Measurements from ENCODE around the gene CBX4.

The CBX4 gene

DNA sequence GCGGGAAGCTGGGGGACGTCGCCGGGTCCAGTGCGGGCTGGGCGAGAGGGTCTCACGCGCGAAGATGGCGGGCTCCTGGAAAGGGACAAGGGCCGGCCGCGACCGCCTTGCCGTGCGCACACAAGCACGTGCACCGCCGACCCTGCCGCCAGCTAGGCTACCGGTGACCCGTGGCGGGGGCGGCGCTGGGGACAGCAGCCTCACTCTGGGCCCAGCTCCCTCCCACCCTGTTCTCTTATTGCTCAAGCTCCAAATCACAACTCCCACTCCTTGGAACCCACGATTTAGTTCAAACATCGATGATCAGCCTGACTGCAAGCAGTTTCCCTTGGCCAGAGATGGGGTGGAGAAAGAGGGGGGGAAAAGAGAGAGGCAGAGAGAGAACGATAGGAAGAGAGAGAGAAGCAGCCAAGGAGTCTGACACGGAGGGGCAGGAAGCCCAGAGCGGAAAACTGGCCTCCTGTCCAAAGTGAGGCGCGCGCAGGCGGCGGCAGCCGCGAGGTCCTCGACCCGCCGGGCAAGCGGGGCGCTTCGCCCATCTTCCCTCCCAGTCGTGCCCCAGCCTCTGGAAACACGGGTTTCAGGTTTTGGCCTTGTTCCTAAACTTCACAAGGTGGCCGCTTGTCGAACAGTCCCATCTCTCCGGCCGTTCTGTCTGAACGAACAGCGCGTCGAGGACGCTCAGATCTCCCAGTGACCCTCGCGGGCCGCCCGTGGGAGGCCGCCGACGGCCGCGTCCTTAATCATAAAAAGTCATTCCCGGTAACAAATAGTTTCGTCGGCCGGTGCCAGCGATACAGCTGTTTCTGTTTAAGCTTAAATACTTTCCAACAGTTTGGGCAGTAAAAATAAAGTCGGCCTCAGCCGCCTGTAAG, 40.7 kb downstream of the CBX4 start:
- DNase-seq, result no peak

DNA sequence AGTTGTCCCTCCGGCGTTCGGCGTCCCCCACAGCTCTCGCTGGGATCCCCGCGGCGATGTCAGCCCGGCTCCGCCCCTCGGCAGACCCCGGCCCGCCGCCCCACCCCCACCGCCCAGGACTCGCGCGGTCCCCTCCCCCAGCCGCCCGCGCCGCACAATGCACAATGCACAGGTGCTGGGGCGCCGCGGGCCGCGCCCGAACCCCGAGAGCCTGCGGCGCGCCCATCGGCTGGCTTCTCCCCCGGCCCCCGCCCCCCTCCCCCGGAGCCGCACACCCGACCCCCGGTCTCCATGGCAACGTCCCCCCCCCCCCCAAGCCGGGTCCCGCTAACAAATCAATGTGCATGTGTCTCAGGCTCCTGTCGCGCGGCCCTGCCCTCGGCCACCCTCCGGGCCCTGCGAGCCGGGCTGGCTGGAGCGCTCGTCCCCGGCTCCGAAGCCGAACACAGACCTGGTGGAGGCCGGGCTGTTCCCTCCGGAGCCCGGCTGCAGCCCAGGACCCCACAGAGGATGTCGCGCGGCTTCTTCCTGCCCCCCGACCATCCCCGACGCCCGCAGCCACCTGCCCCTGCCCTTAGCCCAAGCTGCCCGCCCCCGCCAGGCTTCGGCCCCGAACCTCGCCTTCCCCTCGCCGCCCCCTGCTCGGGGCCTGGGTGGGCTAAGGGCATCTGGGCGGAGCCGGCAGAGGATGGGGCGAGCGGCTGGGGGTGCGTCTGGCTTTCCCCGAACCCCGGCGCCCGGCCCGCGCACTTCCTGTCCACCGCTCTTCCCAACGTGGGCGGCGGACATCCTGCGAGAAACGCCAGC, 41.5 kb downstream of the CBX4 start:
- DNase-seq, result no peak

DNA sequence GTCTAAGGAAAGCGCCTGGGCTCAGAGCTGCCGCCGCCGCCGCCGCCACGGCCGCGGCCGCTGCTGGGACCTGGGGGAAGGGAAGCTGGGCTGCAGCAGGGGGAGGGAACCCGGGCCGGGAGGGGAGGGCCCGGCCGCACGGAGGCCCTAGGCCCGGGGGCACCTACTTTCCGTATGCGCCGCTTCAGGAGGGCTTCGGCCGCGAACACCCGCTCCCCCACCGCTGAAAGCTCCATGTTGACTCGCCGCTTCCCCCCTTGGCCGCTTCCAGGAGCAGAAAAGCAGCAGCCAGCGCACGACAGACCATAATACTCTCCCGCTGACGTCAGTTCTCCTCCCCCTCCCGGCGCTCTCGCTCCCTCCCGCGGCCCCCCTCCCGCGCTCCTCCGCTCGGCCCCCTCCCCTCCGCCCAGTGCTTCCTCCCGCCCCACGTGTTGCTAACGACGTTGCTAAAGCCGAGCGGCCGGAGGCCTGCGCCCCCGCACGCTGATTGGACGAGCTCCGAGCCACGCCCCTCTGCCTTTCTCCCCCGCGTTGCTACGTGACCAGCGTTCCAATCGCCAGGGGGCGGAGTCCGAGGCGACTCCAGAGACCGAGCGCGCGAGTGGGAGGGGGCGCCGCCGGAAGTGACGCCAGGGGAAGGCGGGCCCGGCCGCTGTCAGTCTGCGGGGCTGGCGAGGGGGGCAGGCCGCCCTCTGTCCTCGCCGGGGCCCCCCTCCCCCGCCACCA, 42.3 kb downstream of the CBX4 start, which contains the start of gene CBX8:
TSS of gene CBX8 (minus strand) at position 315 of the 729 bp plus-strand sequence. CDS start at position 236, 79 bp downstream.
- DNase-seq, result peak; percentile 100

DNA sequence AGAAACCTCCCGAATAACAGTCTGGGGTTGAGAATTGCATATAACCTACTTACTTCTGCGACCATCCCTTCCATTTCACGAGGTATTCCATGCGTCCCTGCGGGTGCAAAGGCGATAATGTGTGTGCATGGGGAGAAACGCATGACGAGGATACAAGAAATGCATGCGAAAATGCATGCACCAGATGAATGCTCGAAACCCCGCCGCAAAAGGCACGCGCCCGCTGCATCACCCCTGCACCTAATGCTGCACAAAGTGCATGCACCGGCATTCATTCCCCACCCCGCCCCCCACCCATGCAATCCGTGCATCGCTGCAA, 42.8 kb downstream of the CBX4 start:
- no peak for DNase-seq

DNA sequence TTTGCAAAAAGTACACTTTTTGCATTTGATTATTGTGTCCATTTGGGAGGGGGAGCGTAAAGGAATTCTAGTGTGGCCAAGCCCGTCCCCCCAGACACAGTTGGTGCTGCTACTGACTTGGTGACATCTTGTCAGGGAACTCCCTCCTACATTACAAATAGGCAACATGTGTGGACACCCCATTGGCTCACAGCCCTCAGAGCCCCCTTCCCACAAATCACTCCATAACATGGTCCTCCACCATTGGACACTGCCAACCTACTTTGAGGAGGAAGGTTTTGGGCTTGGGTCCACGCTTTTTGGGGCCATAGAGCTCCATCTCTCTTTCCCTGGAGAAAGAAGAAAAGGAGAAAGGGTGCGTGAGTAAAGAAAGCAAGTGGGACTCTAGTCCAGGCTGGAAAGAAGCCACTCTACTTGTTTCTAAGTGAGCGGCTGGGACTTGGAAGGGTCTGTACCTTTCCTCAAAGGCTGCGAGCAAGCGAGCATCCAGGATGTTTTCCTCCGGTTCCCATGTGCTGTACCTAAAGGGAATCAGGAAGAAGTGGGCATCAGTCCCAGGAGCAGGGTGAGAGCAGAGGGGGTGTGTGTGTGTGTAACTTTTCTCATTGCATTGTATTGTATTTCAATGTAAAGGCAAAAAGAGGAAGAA, 43.3 kb downstream of the CBX4 start:
- DNase-seq, result peak; percentile 84 to 86

DNA sequence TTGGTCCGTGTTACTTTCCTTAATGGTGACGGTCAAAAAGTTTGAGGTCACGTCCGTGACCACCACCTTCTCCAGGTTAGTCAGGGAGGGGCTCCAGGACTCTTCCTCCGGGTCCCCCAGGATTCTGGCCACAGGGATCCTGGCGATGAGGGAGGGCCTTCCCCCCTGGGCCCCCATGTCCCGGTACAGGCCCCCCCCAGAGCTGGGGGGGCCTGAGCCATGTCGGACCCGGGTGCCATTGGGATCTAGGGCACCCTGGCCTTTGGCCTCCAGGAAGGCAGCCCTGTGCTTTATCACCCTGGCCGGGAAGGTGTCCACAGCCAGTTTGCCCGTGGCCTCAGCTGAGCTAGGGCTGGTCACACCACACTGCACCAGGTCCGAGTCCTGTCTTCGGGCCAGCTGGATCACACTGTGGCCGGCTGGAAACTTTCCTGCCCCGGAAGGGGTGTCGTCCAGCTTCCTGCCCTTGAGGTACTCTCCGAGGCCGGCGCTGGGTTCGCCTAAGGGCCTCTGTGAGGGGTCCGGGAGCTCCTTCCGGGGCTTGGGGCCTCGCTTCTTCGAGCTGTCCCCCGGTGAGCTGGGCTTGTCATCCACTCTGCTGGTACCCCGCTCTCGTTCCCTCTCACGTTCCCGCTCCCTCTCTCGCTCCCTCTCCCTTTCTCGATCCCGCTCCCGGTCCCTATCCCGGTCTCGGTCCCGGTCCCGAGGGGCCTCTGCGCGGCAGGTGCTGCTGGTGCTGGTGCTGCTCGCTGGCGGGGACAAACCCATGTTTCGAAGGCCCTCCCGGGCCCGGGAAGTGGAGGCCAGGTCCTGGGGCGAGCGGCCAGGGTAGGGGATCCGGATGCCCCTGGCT, 44.4 kb downstream of the CBX4 start:
- no peak for DNase-seq

DNA sequence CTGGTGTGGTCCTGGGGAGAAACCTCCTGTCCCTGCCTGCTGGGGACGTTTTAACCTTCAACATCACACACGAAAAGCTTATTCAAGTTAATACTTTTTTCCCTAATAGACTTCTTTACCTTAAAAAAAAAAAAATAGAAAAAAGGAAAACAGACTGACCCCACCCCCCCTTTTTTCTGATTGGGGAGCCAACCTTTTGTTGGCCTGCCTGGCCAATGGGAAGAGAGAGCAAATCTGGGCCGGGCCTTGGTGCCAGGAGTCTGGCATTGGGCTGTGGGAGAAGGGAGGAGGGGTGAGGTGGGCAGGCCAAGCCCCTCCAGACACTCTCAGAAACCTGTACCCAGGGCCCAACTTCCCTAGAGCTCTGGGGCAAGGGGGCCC, 45.3 kb downstream of the CBX4 start:
- no peak for DNase-seq

DNA sequence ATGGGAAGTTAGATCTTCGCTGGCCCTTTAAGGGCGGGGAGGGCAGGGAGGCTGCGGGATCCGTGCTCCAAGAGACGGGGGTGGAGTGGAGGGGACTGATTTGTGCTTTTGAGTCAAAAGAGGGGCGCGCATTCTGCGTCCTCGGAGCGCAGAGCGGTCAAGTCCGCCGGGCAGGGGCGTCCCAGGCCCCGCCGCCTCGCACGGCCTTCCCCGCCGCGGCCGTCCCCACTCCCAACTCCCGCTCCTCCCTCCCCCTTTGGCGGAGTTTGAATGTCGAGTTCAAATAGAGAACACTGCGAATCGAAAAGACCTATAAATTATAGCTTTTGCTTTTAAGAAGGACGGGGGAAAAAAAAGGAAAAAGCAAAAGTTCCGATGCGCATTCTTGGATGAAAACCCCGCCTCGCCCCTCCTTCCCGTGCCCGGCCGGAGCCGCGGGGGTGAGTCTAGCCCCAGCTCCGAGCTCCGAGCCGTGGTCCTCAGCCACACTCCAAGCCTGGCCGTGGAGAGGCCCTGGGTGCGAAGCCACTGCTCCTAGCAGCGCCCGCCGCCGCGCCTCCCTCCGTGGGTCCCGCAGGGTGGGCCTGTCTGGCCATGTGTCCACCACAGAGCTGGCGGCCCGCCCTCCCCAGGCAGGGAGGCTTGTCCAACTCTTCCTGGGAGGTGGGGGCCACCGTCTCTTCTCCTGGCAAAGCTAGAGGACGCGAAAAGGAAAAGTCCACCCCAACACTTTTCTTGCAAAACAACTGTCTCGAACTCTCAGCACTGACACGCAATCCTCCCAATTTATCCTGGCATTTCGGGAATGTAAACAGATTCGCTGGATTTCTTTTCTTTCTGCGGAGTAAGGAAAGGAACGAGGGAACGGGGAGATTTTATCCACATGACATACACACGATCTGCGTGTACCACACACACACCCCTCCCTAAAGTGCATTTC, 46.0 kb downstream of the CBX4 start:
- no peak for DNase-seq

DNA sequence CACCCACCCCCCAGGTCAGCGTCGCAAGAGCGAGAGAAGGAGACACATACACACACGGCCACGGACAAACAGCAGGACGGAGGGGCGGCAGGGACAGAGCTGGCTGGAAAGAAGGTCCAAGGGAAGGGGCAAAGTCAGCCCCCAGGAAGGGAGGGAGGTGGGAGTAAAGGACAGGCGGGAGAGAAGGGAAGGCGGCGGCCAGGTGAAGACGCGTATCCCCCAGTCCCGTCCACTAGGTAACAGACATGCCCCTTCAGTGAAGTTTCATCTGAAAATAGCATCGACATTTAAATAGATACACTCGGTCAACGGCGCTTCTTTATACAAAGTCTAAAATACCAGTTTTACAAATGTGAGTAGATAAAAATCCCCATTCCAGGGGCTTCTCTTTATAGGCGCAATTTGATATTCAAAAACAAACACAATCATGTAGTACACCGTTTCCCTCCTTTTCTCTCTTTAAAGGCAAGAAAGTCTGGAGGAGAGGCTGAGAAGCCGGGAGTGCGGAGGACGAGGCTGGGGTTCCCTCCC, 46.8 kb downstream of the CBX4 start:
- DNase-seq, result no peak

DNA sequence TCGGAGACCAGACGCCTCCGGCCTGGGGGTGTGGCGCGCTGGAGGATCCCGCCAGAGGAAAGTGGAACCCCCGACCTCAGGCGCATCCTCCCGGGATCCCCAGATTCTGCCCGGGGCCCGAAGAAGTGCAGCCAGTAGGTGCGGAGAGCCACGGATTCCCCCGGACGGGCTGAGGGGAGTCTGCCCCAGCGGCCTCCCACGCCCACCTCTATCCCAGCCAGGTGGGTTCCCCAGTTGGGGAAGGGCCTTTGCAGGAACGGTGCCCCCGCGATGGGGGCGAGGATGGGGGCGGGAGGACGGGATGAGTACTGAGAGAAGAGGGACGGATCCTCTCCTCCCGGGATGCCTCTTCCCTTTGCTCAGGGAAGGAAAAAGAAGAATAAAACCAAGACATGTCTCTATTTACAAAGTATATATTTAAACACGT, 47.5 kb downstream of the CBX4 start:
- no peak for DNase-seq

DNA sequence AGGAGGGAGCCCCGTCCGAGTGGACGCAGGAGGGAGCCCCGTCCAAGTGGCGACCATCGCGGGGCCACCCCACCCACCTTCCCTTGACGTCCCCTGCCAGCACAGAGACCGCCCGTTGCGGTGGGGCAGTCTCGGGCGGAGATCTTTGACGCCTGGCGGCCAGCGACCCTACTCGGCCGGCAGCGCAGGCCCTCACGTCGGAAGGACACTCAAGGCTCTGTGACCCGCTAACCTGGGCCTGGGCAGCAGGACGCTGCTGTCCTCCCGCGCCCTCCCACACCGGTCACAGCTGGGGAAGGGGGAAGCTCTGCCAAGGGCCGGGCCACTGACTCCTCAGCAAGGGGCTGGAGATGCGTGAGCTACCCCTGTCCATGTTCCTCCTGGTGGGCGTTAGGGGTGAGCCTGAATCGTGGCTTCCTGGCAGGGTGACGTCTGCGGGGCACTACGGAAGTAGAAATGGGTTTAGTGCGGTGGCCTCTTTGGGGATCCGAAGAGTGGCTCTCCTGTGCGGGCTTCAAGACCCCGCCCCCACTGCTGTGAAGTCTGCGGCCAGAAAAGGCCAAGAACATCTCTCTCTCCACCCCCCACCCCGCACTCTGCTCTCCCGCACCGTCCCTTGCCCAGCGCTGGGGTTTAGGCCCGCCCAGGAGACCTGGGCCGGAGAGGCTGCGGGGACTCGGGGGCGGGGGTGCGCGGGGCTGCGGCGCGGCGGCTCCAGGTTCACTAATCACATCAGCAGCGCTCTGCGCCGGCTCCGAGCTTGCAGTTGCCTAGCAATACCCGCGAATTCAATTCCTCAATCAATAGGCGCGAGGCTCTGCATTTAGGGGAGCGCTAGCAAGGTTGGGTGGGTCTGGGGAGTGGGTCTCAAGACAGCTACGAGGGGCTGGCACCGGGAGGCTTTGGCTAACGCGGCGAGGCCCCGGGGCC, 48.2 kb downstream of the CBX4 start:
- no peak for DNase-seq

DNA sequence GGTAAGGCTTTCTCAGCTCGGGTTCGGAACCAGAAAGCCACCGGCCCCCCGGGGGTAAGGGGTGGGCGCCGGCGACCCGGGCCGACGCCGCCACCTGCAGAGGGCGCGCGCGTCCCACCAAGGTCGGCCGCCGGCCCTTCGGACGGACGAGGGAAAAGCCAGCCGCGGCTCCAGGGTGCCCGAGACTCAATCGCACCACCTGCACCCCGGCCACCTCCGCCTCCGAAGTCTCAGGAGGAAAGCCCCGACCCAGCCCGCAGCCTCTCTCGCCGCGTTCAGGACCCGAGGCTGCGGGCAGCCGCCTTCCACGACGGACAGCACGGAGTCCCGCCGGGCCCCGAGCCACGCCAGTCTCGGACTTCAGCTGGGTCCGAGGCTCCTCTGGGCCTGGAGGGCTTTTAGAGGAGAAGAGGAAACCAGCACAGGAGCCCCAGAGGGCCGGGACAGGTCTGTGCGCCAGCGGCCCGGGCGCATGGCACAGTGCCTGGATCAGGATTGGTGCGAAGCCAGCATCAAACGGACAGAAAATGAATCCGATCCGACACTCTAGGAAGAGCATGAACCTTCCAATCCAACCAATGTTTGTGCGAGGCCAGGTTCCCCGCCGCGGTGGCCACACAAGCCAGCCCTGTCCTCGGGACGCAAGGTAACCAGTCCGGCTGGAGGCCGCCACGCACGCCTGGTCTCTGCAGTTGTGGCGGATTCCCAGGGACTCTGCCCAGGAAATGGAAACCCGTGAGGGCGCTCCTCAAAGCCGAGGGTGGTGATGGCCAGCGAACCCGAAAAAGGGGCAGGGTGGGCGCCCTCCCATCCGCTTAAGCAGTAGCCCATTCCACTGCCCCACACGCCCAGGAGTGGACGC, 49.1 kb downstream of the CBX4 start:
- DNase-seq, result peak in 1 of 2 experiments; percentile 27

DNA sequence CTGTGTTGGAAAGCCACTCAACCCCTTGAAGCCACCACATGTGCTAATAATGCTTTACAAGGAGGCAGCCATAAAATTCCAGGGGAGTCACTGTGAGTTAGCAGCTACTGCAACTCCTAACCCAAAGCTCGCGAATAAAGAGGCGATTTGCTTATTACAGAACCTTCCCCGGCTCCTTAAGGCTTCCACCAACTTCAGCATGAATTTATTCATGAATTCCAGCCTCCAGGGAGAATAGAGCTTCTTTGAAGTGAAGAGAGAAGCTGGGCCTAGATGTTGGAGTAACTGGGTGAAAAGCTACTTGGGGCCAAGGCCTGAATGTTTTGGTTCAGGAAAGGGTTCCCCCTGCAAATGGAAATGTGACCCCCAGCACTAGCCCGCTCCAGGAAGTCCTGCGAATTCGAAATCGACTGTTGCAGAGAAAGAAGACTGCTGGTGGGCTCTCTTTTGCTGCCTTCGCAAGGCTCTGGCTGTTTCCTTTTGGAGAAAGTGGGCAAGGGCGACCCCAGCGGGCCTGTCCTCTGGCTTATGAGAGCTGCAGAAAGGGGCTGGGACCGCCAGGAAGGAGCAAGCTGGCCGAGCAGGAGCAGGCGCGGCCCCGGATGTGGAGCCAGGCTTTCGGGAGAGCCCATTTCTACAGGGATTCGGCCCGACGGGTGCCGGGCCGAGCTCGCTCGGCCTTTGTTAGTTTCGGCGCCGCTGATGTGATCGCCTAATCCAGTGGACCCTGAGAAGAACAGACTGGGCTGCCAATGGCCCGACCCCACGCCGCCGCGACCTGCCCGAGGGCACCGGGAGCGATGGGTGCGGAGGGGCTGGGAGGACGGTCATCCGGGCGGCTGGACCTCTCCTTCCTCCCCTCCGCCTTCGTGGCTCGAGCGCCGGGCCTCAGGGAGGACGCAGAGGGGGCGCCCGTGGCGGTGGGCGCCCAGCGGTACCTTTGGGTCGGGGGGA, 50.0 kb downstream of the CBX4 start:
- no peak for DNase-seq

DNA sequence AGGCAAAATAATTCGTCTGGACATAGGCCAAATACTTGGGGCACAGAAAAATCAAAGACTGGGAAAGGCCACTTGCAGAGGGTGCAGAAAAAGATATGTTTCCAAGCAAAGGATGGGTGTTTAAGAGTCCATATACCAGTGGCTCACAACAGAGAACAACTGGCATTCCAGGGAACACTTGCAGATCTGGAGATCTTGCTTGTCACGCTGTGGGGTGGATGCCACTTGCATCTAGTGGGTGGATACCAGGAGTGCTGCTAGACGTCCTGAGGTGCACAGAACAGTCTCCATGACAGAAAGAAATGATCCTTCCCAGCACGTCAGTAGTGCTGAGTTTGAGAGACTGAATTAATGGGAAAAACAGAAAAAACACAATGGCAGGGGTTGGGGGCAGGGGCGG, 50.8 kb downstream of the CBX4 start:
- DNase-seq, result no peak

DNA sequence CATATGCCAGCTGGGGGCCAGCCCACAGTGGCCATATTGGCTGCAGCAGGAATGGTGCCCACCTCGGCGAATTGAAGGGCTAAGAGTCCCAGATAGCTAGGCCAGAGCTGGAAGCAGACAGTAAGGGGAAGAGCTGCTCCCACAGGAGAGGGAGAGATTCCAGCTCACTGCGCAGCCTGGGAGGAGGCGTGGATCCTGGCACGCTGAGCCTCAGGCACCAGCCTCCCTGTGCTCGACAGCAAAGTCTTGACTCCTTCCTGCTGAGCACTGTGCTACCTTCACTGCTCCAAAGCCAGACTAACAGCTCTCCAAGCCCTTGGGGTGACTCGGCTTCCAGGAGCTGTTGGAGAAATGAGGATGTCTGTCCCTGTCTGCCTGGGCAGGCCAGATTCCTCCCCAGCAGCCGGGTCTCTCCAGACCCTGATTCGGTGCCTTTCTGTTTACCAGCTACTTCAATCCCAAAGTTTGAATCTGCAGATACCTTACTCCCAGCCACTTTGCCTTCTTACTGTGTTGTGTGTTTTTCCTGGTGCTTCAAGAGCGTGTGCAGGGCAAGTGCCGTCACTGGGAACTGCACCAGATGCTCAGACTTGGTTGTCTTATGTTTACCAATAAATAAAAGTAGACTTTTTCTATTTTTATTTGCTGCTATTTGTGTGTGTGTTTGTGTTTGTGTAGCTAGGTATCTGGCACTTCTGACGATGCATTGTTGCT, 52.2 kb downstream of the CBX4 start:
- no peak for DNase-seq

Data from Kasumi-1 (cell line).